ENCODE measurements around the gene AFF2. TPM values are rescaled to one million over a fixed set of nuclear protein-coding genes. Genes with fewer than 3 reads are reported as not detected.

The AFF2 gene
- total RNA-seq, 4 donors from 2014 or later, result 0.27 to 0.32 TPM; not detected in 2

DNA sequence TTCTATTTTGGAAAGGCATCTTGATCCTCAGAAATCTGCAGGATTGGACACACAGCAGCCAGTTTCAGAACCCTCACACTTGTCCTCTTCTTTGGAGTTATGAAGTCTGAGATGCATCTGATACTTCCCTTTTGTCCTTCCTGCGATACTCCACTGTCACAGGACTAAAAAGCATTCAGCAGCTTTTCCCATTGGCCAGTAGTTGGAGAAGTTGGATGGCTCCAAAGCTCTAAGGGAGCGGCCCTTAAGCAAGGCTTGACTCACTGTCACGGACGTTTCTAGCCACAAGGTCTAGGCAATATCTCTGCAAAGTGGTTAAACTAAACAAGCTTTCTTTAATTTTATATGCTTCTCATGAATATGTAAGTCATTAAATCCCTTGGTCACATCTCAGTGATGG, 417.0 kb downstream of the AFF2 start:
- in situ Hi-C loops (cut with MboI; ENCODE audit: low pct_ligation_motif_present in 1 of 4, low pct_unique_long_range_greater_than_20kb in 1 of 4, low sequenced_read_pairs in 3 of 4), result no loop called here
- intact Hi-C loops (cut with DNase I; ENCODE audit: low total_unique reads), result no loop called here
- no peak for TF ChIP-seq CTCF (IDR thresholded peaks at IDR 0.05)
- TF ChIP-seq POLR2AphosphoS5 (IDR thresholded peaks at IDR 0.05), result no peak
- TF ChIP-seq POLR2A (IDR thresholded peaks at IDR 0.05), result no peak
- TF ChIP-seq EP300 (IDR thresholded peaks at IDR 0.05; ENCODE audit: low read depth), result no peak

GRCh38 chrX:148923631-148924030, 423.2 kb downstream of the AFF2 start:
- Histone ChIP-seq H3K36me3 (no peaks in the 10 kb centered on the region), H3K9me3 (no peaks in the 10 kb centered on the region), H3K27me3 (no peaks in the 10 kb centered on the region), H3K27ac (no peak overlapping the region), H3K4me3 (no peak overlapping the region), H3K4me1 (no peaks in the 10 kb centered on the region)
- in situ Hi-C loops (cut with MboI; ENCODE audit: low pct_ligation_motif_present in 1 of 4, low pct_unique_long_range_greater_than_20kb in 1 of 4, low sequenced_read_pairs in 3 of 4), result no loop called here
- DNase-seq, result no peak
- intact Hi-C loops (cut with DNase I; ENCODE audit: low total_unique reads), result no loop called here
- no peak for TF ChIP-seq POLR2AphosphoS5 (IDR thresholded peaks at IDR 0.05)
- no peak for TF ChIP-seq EP300 (IDR thresholded peaks at IDR 0.05; ENCODE audit: low read depth)
- no peak for TF ChIP-seq CTCF (IDR thresholded peaks at IDR 0.05)
- no peak for TF ChIP-seq POLR2A (IDR thresholded peaks at IDR 0.05)
- WGBS, 2 donors (ENCODE audit: low coverage in 1 of 2), result 46% methylated on average over 2 of the region's 2 CpGs; no CpG with 5 or more reads in 1 of the 2 donors

More for the DNA sequence above, 417.0 kb downstream of the AFF2 start:
- Histone ChIP-seq H3K27ac (no peak overlapping the region), H3K27me3 (no peaks in the 10 kb centered on the region), H3K9me3 (no peaks in the 10 kb centered on the region), H3K36me3 (no peaks in the 10 kb centered on the region), H3K4me3 (no peak overlapping the region), H3K4me1 (no peaks in the 10 kb centered on the region)
- DNase-seq, result no peak
- WGBS, 2 donors (ENCODE audit: low coverage in 1 of 2), result 82% methylated on average over 4 of the region's 4 CpGs; no CpG with 5 or more reads in 1 of the 2 donors

DNA sequence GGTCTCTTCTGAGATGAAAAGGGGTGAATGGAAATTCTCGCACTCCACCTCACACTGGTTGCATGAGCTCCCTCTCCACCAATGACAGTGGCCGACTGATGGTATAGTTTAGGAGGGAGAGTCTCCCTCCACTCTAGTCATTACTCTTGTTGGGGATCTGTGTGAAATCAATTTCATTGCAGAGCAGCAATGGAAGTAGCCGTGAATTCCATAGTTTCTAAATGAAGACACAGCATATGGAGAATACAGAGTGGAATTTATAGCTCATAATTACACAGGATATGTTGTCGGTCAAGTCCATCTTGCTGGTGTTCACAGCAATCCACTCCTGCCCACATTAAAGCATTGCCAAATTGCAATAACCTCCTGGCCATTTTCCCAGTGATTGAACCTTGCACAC, 426.0 kb downstream of the AFF2 start:
- no peaks in the 10 kb centered on the region for H3K9me3 ChIP-seq
- no peaks in the 10 kb centered on the region for H3K4me1 ChIP-seq
- WGBS, 2 donors (ENCODE audit: low coverage in 1 of 2), result 69% methylated on average over 4 of the region's 4 CpGs; no CpG with 5 or more reads in 1 of the 2 donors
- H3K27ac ChIP-seq, result no peak overlapping the region
- H3K4me3 ChIP-seq, result no peak overlapping the region
- DNase-seq, result no peak
- no peaks in the 10 kb centered on the region for H3K36me3 ChIP-seq
- no peaks in the 10 kb centered on the region for H3K27me3 ChIP-seq
- in situ Hi-C loops (cut with MboI; ENCODE audit: low pct_ligation_motif_present in 1 of 4, low pct_unique_long_range_greater_than_20kb in 1 of 4, low sequenced_read_pairs in 3 of 4) (no loop called here), intact Hi-C loops (cut with DNase I; ENCODE audit: low total_unique reads) (no loop called here)
- TF ChIP-seq EP300 (IDR thresholded peaks at IDR 0.05; ENCODE audit: low read depth) (no peak), POLR2AphosphoS5 (IDR thresholded peaks at IDR 0.05) (no peak), CTCF (IDR thresholded peaks at IDR 0.05) (no peak), POLR2A (IDR thresholded peaks at IDR 0.05) (no peak)

GRCh38 chrX:148928811-148929210, 428.4 kb downstream of the AFF2 start:
- Histone ChIP-seq H3K4me3 (no peak overlapping the region), H3K36me3 (no peaks in the 10 kb centered on the region), H3K27ac (no peak overlapping the region), H3K9me3 (no peaks in the 10 kb centered on the region), H3K27me3 (no peaks in the 10 kb centered on the region), H3K4me1 (no peaks in the 10 kb centered on the region)
- 25% methylated on average over 1 of the region's 1 CpG; no CpG with 5 or more reads in 1 of the 2 donors for WGBS, 2 donors (ENCODE audit: low coverage in 1 of 2)
- no peak for DNase-seq
- no peak for TF ChIP-seq CTCF (IDR thresholded peaks at IDR 0.05)
- intact Hi-C loops (cut with DNase I; ENCODE audit: low total_unique reads) (no loop called here), in situ Hi-C loops (cut with MboI; ENCODE audit: low pct_ligation_motif_present in 1 of 4, low pct_unique_long_range_greater_than_20kb in 1 of 4, low sequenced_read_pairs in 3 of 4) (no loop called here)
